ENCODE results near the gene RPL32. TPM values are rescaled to one million over a fixed set of nuclear protein-coding genes. Genes with fewer than 3 reads are reported as not detected.
A peak's percentile ranks its signal among the peaks of the same experiment; 100 is the strongest.
"Not testable (repeated sequence)": the region's sequence is repeated elsewhere in the genome, so short reads cannot be mapped to it uniquely, and the experiment has no call there.

RPL32 gene
- total and polyA plus RNA-seq, 8 donors: 71.5 to 3,985 (median 2,039) TPM

DNA sequence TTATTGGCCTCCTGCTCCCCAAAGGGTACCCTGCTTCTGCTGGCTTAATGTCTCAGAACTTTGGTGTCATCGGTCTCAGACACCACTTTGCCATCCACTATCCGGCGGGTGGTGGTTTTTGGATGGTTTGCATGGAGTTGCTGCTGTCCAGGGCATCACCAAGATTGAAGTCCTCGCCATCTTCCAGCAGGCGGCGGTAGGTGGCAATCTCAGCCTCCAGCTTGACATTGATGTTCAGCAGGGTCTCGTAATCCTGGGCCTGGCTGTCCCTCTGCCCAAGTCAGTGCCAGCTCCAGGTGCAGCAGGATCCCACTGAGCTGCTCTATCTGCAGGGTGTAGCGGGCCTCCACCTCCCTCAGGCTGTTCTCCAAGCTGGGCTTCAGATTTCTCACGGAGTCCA is 54.0 kb downstream of the RPL32 start:
- intact Hi-C loops (cut with DNase I; ENCODE audit: low total_unique reads); H3K27ac ChIP-seq; H3K4me1 ChIP-seq; H3K9me3 ChIP-seq; H3K36me3 ChIP-seq; H3K27me3 ChIP-seq; H3K4me3 ChIP-seq: not testable (repeated sequence)
- WGBS, 5 donors: 45 to 73% (median 50%) methylated on average over 9 of the region's 9 CpGs
- DNase-seq: peak; percentile 53 to 73
- TF ChIP-seq CTCF (IDR thresholded peaks at IDR 0.05): peak in 1 of 7 experiments; percentile 30

DNA sequence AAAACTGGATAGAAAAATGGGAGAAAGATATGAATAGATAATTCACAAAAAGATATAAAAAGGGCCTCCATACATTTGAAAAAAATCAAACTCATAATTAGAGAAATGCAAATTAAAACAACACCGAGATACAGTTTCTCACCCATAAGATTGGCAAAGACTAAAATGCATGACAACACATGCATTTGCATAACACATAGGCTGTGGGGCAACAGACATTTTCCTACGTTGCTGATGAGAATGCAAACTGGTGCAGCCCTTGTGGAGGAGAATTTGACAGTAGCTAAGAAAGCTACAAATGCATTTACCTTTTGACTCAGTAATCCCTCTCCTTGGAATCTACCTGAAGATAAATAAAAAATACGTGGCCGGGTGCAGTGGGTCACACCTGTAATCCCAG is 56.3 kb downstream of the RPL32 start:
- H3K4me3 ChIP-seq: no peak overlapping the region
- no peak overlapping the region for H3K27ac ChIP-seq
- H3K4me1 ChIP-seq: no peaks in the 10 kb centered on the region
- no peaks in the 10 kb centered on the region for H3K27me3 ChIP-seq
- no peak for TF ChIP-seq POLR2A (IDR thresholded peaks at IDR 0.05)
- TF ChIP-seq POLR2AphosphoS5 (IDR thresholded peaks at IDR 0.05): no peak
- TF ChIP-seq CTCF (IDR thresholded peaks at IDR 0.05): no peak
- no peak for TF ChIP-seq EP300 (IDR thresholded peaks at IDR 0.05)
- no peaks in the 10 kb centered on the region for H3K36me3 ChIP-seq
- intact Hi-C loops (cut with DNase I; ENCODE audit: low total_unique reads): no loop called here
- H3K9me3 ChIP-seq: no peaks in the 10 kb centered on the region
- 38 to 55% (median 51%) methylated on average over 4 of the region's 4 CpGs for WGBS, 5 donors
- no peak for DNase-seq

Small RNA genes lying within 50 kb of the gene (small RNA-seq; reads per million reads assigned to genes)
- 0 reads per million in 4 donors for gene AC034198.1

Other genes with a start within 250 kb of the RPL32 start
- gene RAF1, start 177.4 kb downstream of the RPL32 start, total RNA-seq: 100 to 1,000 TPM in 3 of 5 donors, 10 to 100 TPM in 2; 51.0 to 156 (median 113) TPM
- gene RAF1, start 177.4 kb downstream of the RPL32 start, polyA plus RNA-seq: 10 to 100 TPM; 36.7 to 54.1 (median 46.3) TPM
- gene TMEM40, start 82.3 kb downstream of the RPL32 start, total RNA-seq: not detected
- gene TMEM40, start 82.3 kb downstream of the RPL32 start, polyA plus RNA-seq: 100 to 1,000 TPM in 1 of 3 donors, not detected in 2; 141 TPM
- gene CAND2, start 44.9 kb downstream of the RPL32 start, total RNA-seq: 1 to 10 TPM in 4 of 5 donors, under 1 TPM in 1; under 0.01 to 5.3 (median 4.0) TPM
- 1 to 10 TPM; 1.1 to 2.0 (median 1.2) TPM for gene CAND2, start 44.9 kb downstream of the RPL32 start, polyA plus RNA-seq
- gene IQSEC1, start 231.9 kb upstream of the RPL32 start, total RNA-seq: 10 to 100 TPM; 18.1 to 46.9 (median 30.7) TPM
- gene IQSEC1, start 231.9 kb upstream of the RPL32 start, polyA plus RNA-seq: 10 to 100 TPM in 1 of 3 donors, 1 to 10 TPM in 2; 6.7 to 10.4 (median 9.5) TPM

Measured in stomach (tissue), 9 donors.